GM23338 (cell line): ENCODE results near the gene DPYD. TPM values are rescaled to one million over a fixed set of nuclear protein-coding genes. Genes with fewer than 3 reads are reported as not detected.

Experiments used
- ATAC-seq: fragments of 200-7000 bp; cut with Tn5 transposase; 3 replicates; pipeline ENCODE4 v1.9.1; 2020
- DNase-seq: peaks from one replicate; pipeline ENCODE4 v3.0.0-alpha.2; 2015; ENCODE audit warnings: low spot score
- H2AFZ ChIP-seq: fragments of 200-600 bp; sonication (generic); 2 replicates; pipeline ENCODE4 v1.8.0; 2016; ENCODE audit warnings: antibody characterized with exemption, mild to moderate bottlenecking, moderate library complexity
- H3F3A ChIP-seq: fragments of 200-600 bp; sonication (generic); replicated peaks from 2 replicates; pipeline ENCODE4 v1.8.0; 2017; ENCODE audit warnings: antibody characterized with exemption, mixed run types, low read depth
- H3K27ac ChIP-seq: fragments of 200-600 bp; sonication (generic); 2 replicates; pipeline ENCODE4 v1.6.1; 2016; ENCODE audit warnings: low read depth
- H3K27me3 ChIP-seq: fragments of 200-600 bp; sonication (generic); 2 replicates; pipeline ENCODE4 v1.8.0; 2016; ENCODE audit warnings: mild to moderate bottlenecking, mixed run types, moderate library complexity; ENCODE audit not compliant: insufficient read depth
- H3K36me3 ChIP-seq: fragments of 200-600 bp; sonication (generic); 2 replicates; pipeline ENCODE4 v1.8.0; 2016; ENCODE audit warnings: mild to moderate bottlenecking; ENCODE audit not compliant: insufficient read depth
- H3K4me1 ChIP-seq: fragments of 200-600 bp; sonication (generic); 2 replicates; pipeline ENCODE4 v1.8.0; 2016; ENCODE audit warnings: mild to moderate bottlenecking, moderate library complexity; ENCODE audit not compliant: insufficient read depth
- H3K4me2 ChIP-seq: fragments of 200-600 bp; sonication (generic); 2 replicates; pipeline ENCODE4 v1.7.1; 2017; ENCODE audit warnings: mixed run types
- H3K4me3 ChIP-seq: fragments of 200-600 bp; sonication (generic); 2 replicates; pipeline ENCODE4 v1.6.1; 2016; ENCODE audit warnings: mixed run types
- H3K79me2 ChIP-seq: fragments of 200-600 bp; sonication (generic); replicated peaks from 2 replicates; pipeline ENCODE4 v1.8.0; 2017; ENCODE audit warnings: mild to moderate bottlenecking; ENCODE audit not compliant: insufficient read depth
- H3K9me2 ChIP-seq: fragments of 200-600 bp; sonication (generic); 2 replicates; pipeline ENCODE4 v1.8.0; 2017; ENCODE audit not compliant: insufficient read depth
- H4K20me1 ChIP-seq: fragments of 200-600 bp; sonication (generic); replicated peaks from 2 replicates; pipeline ENCODE4 v1.8.0; 2017; ENCODE audit warnings: mild to moderate bottlenecking; ENCODE audit not compliant: insufficient read depth
- H3K27ac Mint-ChIP-seq: 2 replicates; pipeline ENCODE4 v1.8.0; 2020; ENCODE audit warnings: inconsistent platforms, mild to moderate bottlenecking, moderate library complexity, mixed read lengths
- H3K27me3 Mint-ChIP-seq: 3 replicates; pipeline ENCODE4 v1.8.0; 2022; ENCODE audit warnings: low read depth, mild to moderate bottlenecking, moderate library complexity, mixed read lengths, inconsistent platforms; ENCODE audit not compliant: insufficient read depth, poor library complexity
- H3K36me3 Mint-ChIP-seq: 3 replicates; pipeline ENCODE4 v1.8.0; 2021; ENCODE audit warnings: low read depth, mild to moderate bottlenecking, inconsistent platforms, moderate library complexity, mixed read lengths
- H3K4me1 Mint-ChIP-seq: 3 replicates; pipeline ENCODE4 v1.8.0; 2020; ENCODE audit warnings: mild to moderate bottlenecking, inconsistent platforms, mixed read lengths
- H3K4me3 Mint-ChIP-seq: 3 replicates; pipeline ENCODE4 v1.8.0; 2021; ENCODE audit warnings: moderate library complexity, mild to moderate bottlenecking, inconsistent platforms, mixed read lengths
- H3K9me3 Mint-ChIP-seq: 3 replicates; pipeline ENCODE4 v1.8.0; 2020; ENCODE audit warnings: moderate library complexity, mild to moderate bottlenecking, inconsistent platforms, mixed read lengths
- CREB1 ChIP-seq: fragments of 250-450 bp; sonication (Bioruptor Pico); IDR thresholded peaks from 2 replicates; pipeline ENCODE4 v1.5.0; 2020; ENCODE audit warnings: low read depth, mild to moderate bottlenecking, moderate library complexity
- EZH2phosphoT487 ChIP-seq: fragments of 200-600 bp; sonication (generic); IDR thresholded peaks from one replicate; pipeline ENCODE4 v1.8.1; 2018; ENCODE audit warnings: antibody characterized with exemption; ENCODE audit not compliant: unreplicated experiment
- JUNB ChIP-seq: IDR thresholded peaks from one replicate; pipeline ENCODE4 v1.6.1; 2016; ENCODE audit warnings: antibody characterized with exemption; ENCODE audit not compliant: unreplicated experiment
- NANOG ChIP-seq: IDR thresholded peaks from 2 replicates; pipeline ENCODE4 v1.6.1; 2016; ENCODE audit warnings: antibody characterized with exemption, borderline replicate concordance
- POLR2AphosphoS5 ChIP-seq: IDR thresholded peaks from 2 replicates; pipeline ENCODE4 v1.6.1; 2016; ENCODE audit warnings: antibody characterized with exemption, low read depth
- STAT1 ChIP-seq: IDR thresholded peaks from one replicate; pipeline ENCODE4 v1.6.1; 2016; ENCODE audit warnings: antibody characterized with exemption; ENCODE audit not compliant: unreplicated experiment
- ZNF114 ChIP-seq: fragments of 250-450 bp; sonication (Bioruptor Pico); IDR thresholded peaks from 2 replicates; pipeline ENCODE4 v1.5.0; 2020; ENCODE audit warnings: mild to moderate bottlenecking, moderate library complexity
- ZNF331 ChIP-seq: fragments of 250-450 bp; sonication (Bioruptor Pico); IDR thresholded peaks from 2 replicates; pipeline ENCODE4 v1.5.0; 2020; ENCODE audit warnings: low read depth, mild to moderate bottlenecking, moderate library complexity
- ZNF462 ChIP-seq: fragments of 250-450 bp; sonication (Bioruptor Pico); IDR thresholded peaks from 2 replicates; pipeline ENCODE4 v1.5.0; 2020; ENCODE audit warnings: mild to moderate bottlenecking, moderate library complexity
- polyA plus RNA-seq: library from polyadenylated mRNA; unstranded; fragments of >200 nt; fragmentation: Nextera tagmentation; extraction: Ambion mirVana; gene quantifications from 2 replicates; pipeline ENCODE4 v1.2.1, GENCODE V29; 2016
- total RNA-seq: library from RNA; depleted of rRNA; stranded (reverse); fragments of >200 nt; shearing (Covaris generic); gene quantifications from 2 replicates; pipeline ENCODE4 v1.2.3, GENCODE V29; 2014

DPYD gene
- total and polyA plus RNA-seq, 2 experiments from 2014 or later, result 0.50 to 1.6 TPM

GRCh38 chr1:97802011-97802410 is 118.8 kb downstream of the DPYD start:
- Mint-ChIP-seq H3K36me3 (no peaks in the 10 kb centered on the region), H3K9me3 (no peaks in the 10 kb centered on the region), H3K4me1 (0 out of 3 replicates have a peak, but pooled peaks cover 3% of the 10 kb centered on the region), H3K4me3 (no peak overlapping the region), H3K27ac (no peak overlapping the region), H3K27me3 (no peaks in the 10 kb centered on the region)
- Histone ChIP-seq H3K27ac (no peak overlapping the region), H3K79me2 (no peaks in the 10 kb centered on the region), H3K36me3 (no peaks in the 10 kb centered on the region), H3K4me3 (no peak overlapping the region), H3K4me2 (no peak overlapping the region), H2AFZ (no peak overlapping the region), H3K27me3 (no peaks in the 10 kb centered on the region), H3K9me2 (no peaks in the 10 kb centered on the region), H4K20me1 (no peaks in the 10 kb centered on the region), H3K4me1 (no peaks in the 10 kb centered on the region), H3F3A (no peaks in the 10 kb centered on the region)
- no peak for DNase-seq
- no peak for TF ChIP-seq STAT1
- no peak for ATAC-seq

GRCh38 chr1:97797403-97798183 is 123.2 kb downstream of the DPYD start:
- Histone ChIP-seq H3K9me2 (no peaks in the 10 kb centered on the region), H3K4me2 (no peak overlapping the region), H3K4me3 (no peak overlapping the region), H3K36me3 (no peaks in the 10 kb centered on the region), H3K27me3 (no peaks in the 10 kb centered on the region), H3K4me1 (no peaks in the 10 kb centered on the region), H3K27ac (no peak overlapping the region), H4K20me1 (no peaks in the 10 kb centered on the region), H3F3A (no peaks in the 10 kb centered on the region), H3K79me2 (no peaks in the 10 kb centered on the region), H2AFZ (no peak overlapping the region)
- Mint-ChIP-seq H3K27ac (no peak overlapping the region), H3K36me3 (no peaks in the 10 kb centered on the region), H3K27me3 (no peaks in the 10 kb centered on the region), H3K4me3 (no peak overlapping the region), H3K9me3 (no peaks in the 10 kb centered on the region), H3K4me1 (0 out of 3 replicates have a peak, but pooled peaks cover 3% of the 10 kb centered on the region)
- ATAC-seq (no peak), DNase-seq (no peak)
- TF ChIP-seq CREB1 (CRISPR knock-in tag) (no peak), EZH2phosphoT487 (no peak), NANOG (no peak), JUNB (no peak), ZNF114 (CRISPR knock-in tag) (no peak), POLR2AphosphoS5 (no peak), ZNF331 (CRISPR knock-in tag) (no peak), ZNF462 (CRISPR knock-in tag) (no peak)
